GM12878 (cell line): ENCODE data around the gene CTSO. TPM values are rescaled to one million over a fixed set of nuclear protein-coding genes. Genes with fewer than 3 reads are reported as not detected.

Experiments
- ATAC-seq: fragments of 200-7000 bp; cut with Tn5 transposase; 3 replicates; pipeline ENCODE4 v1.9.1; 2020; ENCODE audit warnings: mild to moderate bottlenecking, moderate library complexity
- BruUV-seq: library from RNA; stranded (reverse); fragments of 400-500 nt; replicated peaks from 2 replicates; lab custom pipeline; 2021; lab: Mats Ljungman, UMichigan
- CTCF ChIA-PET: fragments of 300-600 bp; sonication (Branson Sonifier 250); formaldehyde crosslinking; extraction: SDS; loops from one replicate; lab custom pipeline; 2021; ENCODE audit warnings: inconsistent platforms; lab: Yijun Ruan, JAX
- POLR2A ChIA-PET: fragments of 350-600 bp; formaldehyde crosslinking; extraction: SDS; loops from one replicate; lab custom pipeline; 2021; ENCODE audit warnings: inconsistent platforms; lab: Charles Lee
- RAD21 ChIA-PET: fragments of 300-600 bp; sonication (Branson Sonifier 250); formaldehyde crosslinking; loops from one replicate; lab custom pipeline; 2023; ENCODE audit warnings: antibody characterized with exemption; ENCODE audit not compliant: unreplicated experiment; lab: Charles Lee
- SMC1A ChIA-PET: fragments of 300-600 bp; sonication (Branson Sonifier 250); formaldehyde crosslinking; loops from one replicate; lab custom pipeline; 2023; ENCODE audit not compliant: unreplicated experiment, uncharacterized antibody; lab: Charles Lee
- DNase-seq: peaks from one replicate; pipeline ENCODE4 v3.0.0-alpha.2; 2011; ENCODE audit warnings: low read depth, low spot score
- FAIRE-seq: peaks from 3 replicates; lab custom pipeline; 2011; peaks lifted over from hg19 to GRCh38; lab: Jason Lieb, UNC
- H2AFZ ChIP-seq: 2 replicates; pipeline ENCODE4 v1.6.0; 2011; ENCODE audit warnings: low read depth, low read length, control low read depth; ENCODE audit not compliant: control insufficient read depth
- H3K27ac ChIP-seq: 2 replicates; pipeline ENCODE4 v1.5.1; 2011; ENCODE audit warnings: control low read depth; ENCODE audit not compliant: control insufficient read depth, insufficient read depth
- H3K27me3 ChIP-seq, 2 experiments: replicated peaks in 1 of 2; 2 replicates each; pipeline versions ENCODE4 v1.6.0 to v1.6.1; 2011; ENCODE audit warnings: low read length in 1 of 2; ENCODE audit not compliant: control insufficient read depth in 2 of 2, insufficient read depth in 2 of 2
- H3K36me3 ChIP-seq, 2 experiments: 2 replicates each; pipeline ENCODE4 v1.5.1; 2011; ENCODE audit warnings: low read length in 1 of 2; ENCODE audit not compliant: control insufficient read depth in 2 of 2, insufficient read depth in 2 of 2
- H3K4me1 ChIP-seq: 2 replicates; pipeline ENCODE4 v1.6.1; 2011; ENCODE audit warnings: mild to moderate bottlenecking, low read length, moderate library complexity, mixed read lengths; ENCODE audit not compliant: control insufficient read depth, insufficient read depth
- H3K4me2 ChIP-seq: 2 replicates; pipeline ENCODE4 v1.6.0; 2011; ENCODE audit warnings: control low read depth; ENCODE audit not compliant: control insufficient read depth, insufficient read depth
- H3K4me3 ChIP-seq: fragments of 200-600 bp; sonication (generic); 2 replicates; pipeline ENCODE4 v1.5.1; 2016
- H3K79me2 ChIP-seq: 2 replicates; pipeline ENCODE4 v1.6.0; 2011; ENCODE audit warnings: low read length; ENCODE audit not compliant: control insufficient read depth, insufficient read depth
- H3K9ac ChIP-seq: 2 replicates; pipeline ENCODE4 v1.8.0; 2011; ENCODE audit warnings: low read length, control low read depth, mixed read lengths; ENCODE audit not compliant: control insufficient read depth, insufficient read depth
- H3K9me3 ChIP-seq: replicated peaks from 3 replicates; pipeline ENCODE4 v1.5.1; 2011; ENCODE audit warnings: mild to moderate bottlenecking, low read length; ENCODE audit not compliant: control insufficient read depth, insufficient read depth
- H4K20me1 ChIP-seq: 2 replicates; pipeline ENCODE4 v1.6.0; 2011; ENCODE audit not compliant: control insufficient read depth, insufficient read depth
- BACH1 ChIP-seq: fragments of 450-650 bp; IDR thresholded peaks from 2 replicates; pipeline ENCODE4 v1.6.1; 2017; ENCODE audit warnings: mild to moderate bottlenecking, borderline replicate concordance
- BCL3 ChIP-seq: IDR thresholded peaks from 2 replicates; pipeline ENCODE4 v1.6.1; 2011; ENCODE audit warnings: borderline replicate concordance, low read depth, mild to moderate bottlenecking, moderate library complexity, low read length; ENCODE audit not compliant: insufficient read depth, poor library complexity, severe bottlenecking
- BRCA1 ChIP-seq: IDR thresholded peaks from 2 replicates; pipeline ENCODE4 v1.6.1; 2011; ENCODE audit warnings: low read depth, low read length, improper control_type of control experiment
- CTCF ChIP-seq, 3 experiments: IDR thresholded peaks in 2 of 3; conservative IDR thresholded peaks in 1 of 3; 2 replicates each; pipeline ENCODE4 v1.5.1; 2011; ENCODE audit warnings: low read depth in 3 of 3, low read length in 3 of 3, mild to moderate bottlenecking in 3 of 3, control low read depth in 2 of 3, moderate library complexity in 2 of 3, inconsistent platforms in 1 of 3, mixed read lengths in 1 of 3; ENCODE audit not compliant: control insufficient read depth in 2 of 3, insufficient read depth in 1 of 3; ENCODE audit errors: extremely low read depth in 1 of 3
- CUX1 ChIP-seq: IDR thresholded peaks from 2 replicates; pipeline ENCODE4 v1.6.1; 2012; ENCODE audit warnings: improper control_type of control experiment, low read depth, low read length; ENCODE audit not compliant: insufficient replicate concordance
- RB1 ChIP-seq: fragments of 450-650 bp; formaldehyde crosslinking; IDR thresholded peaks from 2 replicates; pipeline ENCODE4 v1.6.1; 2017; ENCODE audit warnings: mild to moderate bottlenecking, borderline replicate concordance
- SIX5 ChIP-seq: IDR thresholded peaks from 2 replicates; pipeline ENCODE4 v1.6.1; 2011; ENCODE audit warnings: mild to moderate bottlenecking, low read depth, low read length, moderate library complexity; ENCODE audit not compliant: severe bottlenecking
- TAF1 ChIP-seq: IDR thresholded peaks from 2 replicates; pipeline ENCODE4 v1.6.1; 2011; ENCODE audit warnings: mild to moderate bottlenecking, low read depth, low read length, borderline replicate concordance
- TCF12 ChIP-seq: IDR thresholded peaks from 2 replicates; pipeline ENCODE4 v1.6.1; 2011; ENCODE audit warnings: low read depth, mild to moderate bottlenecking, low read length
- WGBS: methylation state at CpG from one replicate; pipeline ENCODE4 v1.1.6; 2016; ENCODE audit warnings: low lambda C conversion rate; ENCODE audit not compliant: insufficient replicate concordance, insufficient coverage; ENCODE audit errors: missing lambda C conversion rate; 5-methylcytosine and 5-hydroxymethylcytosine counted together
- in situ Hi-C: fragments of 300-500 bp; cut with MboI; formaldehyde crosslinking; loops from 9 replicates; pipeline ENCODE4 v1.14.3; 2018; ENCODE audit warnings: mixed read lengths
- intact Hi-C: fragments of 100-400 bp; cut with micrococcal nuclease; formaldehyde crosslinking; loops from one replicate; pipeline ENCODE4 v1.14.2; 2022; ENCODE audit not compliant: unreplicated experiment
- polyA plus RNA-seq, 11 experiments: library from polyadenylated mRNA; depleted of rRNA in 4 of 11; unstranded in 6 of 11; stranded (reverse) in 5 of 11; fragments of >200 nt; fragmentation: Nextera tagmentation in 4 of 11; fragmentation: Illumina TruSeq in 1 of 11; extraction: Ambion mirVana in 4 of 11; extraction: Trizol in 1 of 11; gene quantifications; 1 replicate in 1 of 11; 2 replicates in 10 of 11; pipeline versions ENCODE4 v1.2.1 to v1.2.3, GENCODE V29; 2011 to 2016; ENCODE audit warnings: inconsistent platforms in 2 of 11, missing spikeins in 2 of 11, low read depth in 1 of 11
- total RNA-seq, 4 experiments: library from RNA; depleted of rRNA in 3 of 4; stranded (reverse); fragments of >200 nt in 3 of 4; fragmentation: Illumina TruSeq in 1 of 4; extraction: Trizol in 1 of 4; gene quantifications; 2 replicates each; pipeline versions ENCODE4 v1.2.1 to v1.2.3, GENCODE V29; 2013 to 2021

The CTSO gene
- total and polyA plus RNA-seq, 10 of the 15 experiments (the other 5 are each of a cell fraction or from before 2014, with no cell fraction given), result 3.9 to 9.7 (median 7.0) TPM

GRCh38 chr4:155885666-155886065 is 68.0 kb downstream of the CTSO start (continued):
- no peak for TF ChIP-seq BCL3
- no peak for TF ChIP-seq BRCA1
- TF ChIP-seq BACH1, result no peak
- TF ChIP-seq SIX5, result no peak
- no peak for TF ChIP-seq RB1

GRCh38 chr4:155883895-155884294 is 69.8 kb downstream of the CTSO start:
- ChIA-PET RAD21 (no interaction called here), CTCF (no interaction called here), POLR2A (no interaction called here), SMC1A (interaction anchor here (0.6 to 1.2 kb wide), 2 partner anchors 42 to 211 kb away, joined by 3 to 4 read pairs; no protein-coding TSS in a partner anchor)
- no TSS peak for BruUV-seq
- Histone ChIP-seq H3K4me3 (no peak overlapping the region), H3K4me1 (no peaks in the 10 kb centered on the region), H3K9me3 (no peaks in the 10 kb centered on the region), H2AFZ (no peak overlapping the region), H3K9ac (no peak overlapping the region), H3K79me2 (no peaks in the 10 kb centered on the region), H3K36me3 (no peaks in the 10 kb centered on the region), H3K27me3 (no peaks in the 10 kb centered on the region), H3K27ac (no peak overlapping the region), H4K20me1 (no peaks in the 10 kb centered on the region), H3K4me2 (no peak overlapping the region)
- no peak for ATAC-seq
- intact Hi-C loops, result no loop called here
- DNase-seq, result no peak
- FAIRE-seq, result no peak
- 18% methylated on average over 3 of the region's 3 CpGs for WGBS
- TF ChIP-seq TCF12, result no peak
- no peak for TF ChIP-seq BACH1
- no peak for TF ChIP-seq CUX1
- no peak for TF ChIP-seq CTCF (IDR thresholded peaks at IDR 0.05 in 2 of 3, conservative IDR thresholded peaks at IDR 0.05 in 1 of 3; ENCODE audit: control insufficient read depth in 2 of 3, extremely low read depth in 1 of 3, insufficient read depth in 1 of 3, low read depth in 3 of 3, low read length in 3 of 3)
- no peak for TF ChIP-seq TAF1
- in situ Hi-C loops, result no loop called here
